Suprapubic skin (tissue), 4 donors: ENCODE measurements around the gene KNL1. TPM values are rescaled to one million over a fixed set of nuclear protein-coding genes. Genes with fewer than 3 reads are reported as not detected.
A peak's percentile ranks its signal among the peaks of the same experiment; 100 is the strongest.

Experiments used
- DNase-seq, 2 donors: peaks; one replicate each; pipeline ENCODE4 v3.0.0-alpha.2; 2019; ENCODE audit warnings: low spot score in 2 of 2
- H3K27ac ChIP-seq: fragments of 200-600 bp; sonication (generic); one replicate; pipeline ENCODE4 v1.5.1; 2019
- H3K27me3 ChIP-seq: fragments of 200-600 bp; sonication (generic); one replicate; pipeline ENCODE4 v1.5.1; 2019
- H3K36me3 ChIP-seq: fragments of 200-600 bp; sonication (generic); one replicate; pipeline ENCODE4 v1.5.1; 2019
- H3K4me1 ChIP-seq: fragments of 200-600 bp; sonication (generic); one replicate; pipeline ENCODE4 v1.5.1; 2019
- H3K4me3 ChIP-seq: fragments of 200-600 bp; sonication (generic); one replicate; pipeline ENCODE4 v1.5.1; 2019; ENCODE audit warnings: mild to moderate bottlenecking
- H3K9me3 ChIP-seq: fragments of 200-600 bp; sonication (generic); one replicate; pipeline ENCODE4 v1.5.1; 2019
- EP300 ChIP-seq: sonication (generic); formaldehyde crosslinking; IDR thresholded peaks from one replicate; pipeline ENCODE4 v1.6.1; 2017; ENCODE audit warnings: antibody characterized with exemption
- POLR2A ChIP-seq, 2 donors: fragments of 450-650 bp; IDR thresholded peaks; one replicate each; pipeline ENCODE4 v1.6.1; 2017; ENCODE audit warnings: antibody characterized with exemption in 2 of 2, mild to moderate bottlenecking in 2 of 2, moderate library complexity in 2 of 2
- POLR2AphosphoS5 ChIP-seq, 3 donors: sonication (generic); formaldehyde crosslinking; IDR thresholded peaks; one replicate each; pipeline ENCODE4 v1.6.1; 2017; ENCODE audit warnings: antibody characterized with exemption in 3 of 3
- WGBS: methylation state at CpG from one replicate; pipeline ENCODE4 v1.1.5; 2018; 5-methylcytosine and 5-hydroxymethylcytosine counted together
- total RNA-seq, 4 donors: library from RNA; depleted of rRNA; stranded (reverse); fragments of >200 nt; gene quantifications; one replicate each; pipeline ENCODE4 v1.1.0, GENCODE V29; 2016
- TF ChIP-seq, protein P1 (sequence below), 2 donors: fragments of 200-600 bp in 1 of 2; fragments of 450-650 bp in 1 of 2; sonication (generic) in 1 of 2; IDR thresholded peaks; one replicate each; pipeline ENCODE4 v1.5.1; 2016 to 2019; ENCODE audit warnings: antibody characterized with exemption in 2 of 2, mild to moderate bottlenecking in 1 of 2, moderate library complexity in 1 of 2

The KNL1 gene
- total RNA-seq = 1 to 10 TPM; 2.5 to 4.9 (median 3.1) TPM

DNA sequence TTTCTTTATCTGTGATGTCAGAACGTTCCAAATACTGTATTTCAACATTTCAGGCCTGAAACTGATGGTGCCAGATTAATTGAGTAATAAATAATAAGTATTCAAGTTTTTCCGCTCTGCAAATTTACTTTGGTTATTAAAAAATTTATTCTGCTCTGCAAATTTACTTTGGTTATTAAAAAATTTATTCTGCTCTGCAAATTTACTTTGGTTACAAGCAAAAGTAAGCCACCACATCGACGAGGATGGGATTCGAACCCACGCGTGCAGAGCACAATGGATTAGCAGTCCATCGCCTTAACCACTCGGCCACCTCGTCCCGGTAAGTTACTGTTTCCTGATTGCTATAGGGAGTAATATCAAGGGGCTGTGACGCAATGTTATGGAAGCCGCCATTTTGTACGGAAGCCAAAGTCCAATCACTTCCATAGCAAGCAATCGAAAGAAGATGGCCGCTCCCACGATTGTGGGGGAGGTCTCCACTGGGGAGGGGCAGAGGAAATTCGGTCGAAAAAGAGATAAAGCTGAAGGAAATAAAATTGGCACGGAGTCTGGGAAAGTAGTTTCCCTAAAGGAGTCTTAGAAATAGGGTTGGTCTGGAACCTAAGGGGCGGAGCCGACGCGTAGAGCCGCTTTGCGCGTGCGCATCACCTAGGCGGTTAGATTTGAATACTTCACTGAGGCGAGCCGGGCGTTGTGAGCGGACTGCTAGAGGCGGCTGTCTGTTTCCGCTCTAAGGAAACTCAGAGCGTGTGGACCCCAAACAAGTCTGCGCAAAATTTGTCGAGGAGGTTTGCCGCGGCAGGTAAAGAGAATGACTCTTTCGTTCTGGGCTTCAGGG is at the start of gene KNL1:
TSS of gene KNL1 (plus strand) at position 662 of the 841 bp plus-strand sequence. CDS start 8,683 bp downstream, outside the sequence.
- DNase-seq = peak; percentile 93 to 94
- H3K27me3 ChIP-seq = no peaks in the 10 kb centered on the region
- peak within 1 kb of the TSS; percentile 91 for H3K27ac ChIP-seq
- no peaks in the 10 kb centered on the region for H3K9me3 ChIP-seq
- H3K4me1 ChIP-seq = peaks cover 13% of the 10 kb centered on the region
- no peaks in the 10 kb centered on the region for H3K36me3 ChIP-seq
- WGBS = 3% methylated on average over 36 of the region's 41 CpGs
- peak within 1 kb of the TSS; percentile 68 for H3K4me3 ChIP-seq
- TF ChIP-seq EP300 = no peak
- peak; percentile 61 to 99 (median 91) for TF ChIP-seq POLR2AphosphoS5 (IDR thresholded peaks at IDR 0.05)

DNA sequence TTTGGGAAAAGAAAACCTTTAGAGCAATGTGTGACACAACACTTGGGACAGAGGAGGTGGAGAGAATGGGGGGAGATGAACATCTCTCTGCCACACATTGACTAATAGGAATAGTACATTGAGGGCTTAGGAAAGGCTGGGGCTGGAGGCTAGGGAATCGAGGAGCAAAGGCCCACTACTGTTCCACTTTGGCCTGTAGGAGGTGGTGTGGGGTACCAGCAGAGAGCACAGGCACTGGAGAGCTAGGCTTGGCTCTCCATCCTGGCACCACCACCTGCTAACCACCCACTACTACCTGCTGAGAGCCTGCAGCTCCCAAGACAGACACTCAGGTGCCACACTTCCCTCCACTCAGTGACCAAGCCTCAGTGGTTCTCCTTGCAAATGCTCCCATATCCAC is 48.6 kb upstream of the KNL1 start:
- 88% methylated on average over 1 of the region's 1 CpG for WGBS
- peak in 1 of 2 donors; percentile 31 for DNase-seq
- TF ChIP-seq POLR2A (IDR thresholded peaks at IDR 0.05) = no peak
- TF ChIP-seq EP300 = no peak
- TF ChIP-seq POLR2AphosphoS5 (IDR thresholded peaks at IDR 0.05) = no peak
- TF ChIP-seq, protein P1, sequence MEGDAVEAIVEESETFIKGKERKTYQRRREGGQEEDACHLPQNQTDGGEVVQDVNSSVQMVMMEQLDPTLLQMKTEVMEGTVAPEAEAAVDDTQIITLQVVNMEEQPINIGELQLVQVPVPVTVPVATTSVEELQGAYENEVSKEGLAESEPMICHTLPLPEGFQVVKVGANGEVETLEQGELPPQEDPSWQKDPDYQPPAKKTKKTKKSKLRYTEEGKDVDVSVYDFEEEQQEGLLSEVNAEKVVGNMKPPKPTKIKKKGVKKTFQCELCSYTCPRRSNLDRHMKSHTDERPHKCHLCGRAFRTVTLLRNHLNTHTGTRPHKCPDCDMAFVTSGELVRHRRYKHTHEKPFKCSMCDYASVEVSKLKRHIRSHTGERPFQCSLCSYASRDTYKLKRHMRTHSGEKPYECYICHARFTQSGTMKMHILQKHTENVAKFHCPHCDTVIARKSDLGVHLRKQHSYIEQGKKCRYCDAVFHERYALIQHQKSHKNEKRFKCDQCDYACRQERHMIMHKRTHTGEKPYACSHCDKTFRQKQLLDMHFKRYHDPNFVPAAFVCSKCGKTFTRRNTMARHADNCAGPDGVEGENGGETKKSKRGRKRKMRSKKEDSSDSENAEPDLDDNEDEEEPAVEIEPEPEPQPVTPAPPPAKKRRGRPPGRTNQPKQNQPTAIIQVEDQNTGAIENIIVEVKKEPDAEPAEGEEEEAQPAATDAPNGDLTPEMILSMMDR (IDR thresholded peaks at IDR 0.05) = no peak
- Histone ChIP-seq H3K27me3 (no peaks in the 10 kb centered on the region), H3K36me3 (peaks cover 24% of the 10 kb centered on the region), H3K27ac (no peak overlapping the region), H3K9me3 (no peaks in the 10 kb centered on the region), H3K4me1 (no peaks in the 10 kb centered on the region), H3K4me3 (no peak overlapping the region)

GRCh38 chr15:40548610-40549009 is 45.4 kb upstream of the KNL1 start:
- Histone ChIP-seq H3K4me3 (no peak overlapping the region), H3K27ac (no peak overlapping the region), H3K9me3 (no peaks in the 10 kb centered on the region), H3K4me1 (no peaks in the 10 kb centered on the region), H3K36me3 (peaks cover 43% of the 10 kb centered on the region), H3K27me3 (no peaks in the 10 kb centered on the region)
- 100% methylated on average over 2 of the region's 2 CpGs for WGBS
- DNase-seq = peak in 1 of 2 donors; percentile 34
- TF ChIP-seq POLR2A (IDR thresholded peaks at IDR 0.05) (no peak), POLR2AphosphoS5 (IDR thresholded peaks at IDR 0.05) (no peak), EP300 (no peak)
- TF ChIP-seq, protein P1 (IDR thresholded peaks at IDR 0.05) = no peak

DNA sequence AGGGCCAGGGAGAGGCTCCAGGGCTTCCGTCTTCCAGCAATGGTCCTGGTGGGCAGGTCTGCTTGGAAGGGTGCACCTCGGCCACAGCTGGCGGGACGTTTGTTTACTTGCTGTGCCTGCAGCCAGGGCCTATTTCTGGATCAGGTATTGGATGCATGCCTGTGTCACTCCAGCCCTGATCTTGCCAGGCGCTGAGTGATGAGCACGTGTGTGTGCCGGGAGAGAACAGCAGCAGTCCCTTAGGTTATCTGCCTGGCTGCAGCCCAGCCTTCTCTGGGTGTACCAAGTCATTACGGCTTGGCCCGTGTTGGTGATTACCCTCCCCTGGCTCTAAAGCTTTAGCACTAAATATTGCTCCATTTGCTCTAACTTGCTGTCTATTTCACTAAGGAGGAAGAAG is 44.2 kb upstream of the KNL1 start:
- no peak for TF ChIP-seq POLR2A (IDR thresholded peaks at IDR 0.05)
- TF ChIP-seq, protein P1 (IDR thresholded peaks at IDR 0.05) = no peak
- no peak for TF ChIP-seq EP300
- TF ChIP-seq POLR2AphosphoS5 (IDR thresholded peaks at IDR 0.05) = no peak
- Histone ChIP-seq H3K4me3 (no peak overlapping the region), H3K36me3 (peaks cover 50% of the 10 kb centered on the region), H3K4me1 (no peaks in the 10 kb centered on the region), H3K27me3 (no peaks in the 10 kb centered on the region), H3K9me3 (no peaks in the 10 kb centered on the region), H3K27ac (no peak overlapping the region)
- DNase-seq = peak in 1 of 2 donors; percentile 70
- 48% methylated on average over 3 of the region's 9 CpGs for WGBS

GRCh38 chr15:40550341-40551037 is 43.6 kb upstream of the KNL1 start:
- no peak for DNase-seq
- Histone ChIP-seq H3K36me3 (peaks cover 50% of the 10 kb centered on the region), H3K4me1 (no peaks in the 10 kb centered on the region), H3K9me3 (no peaks in the 10 kb centered on the region), H3K27me3 (no peaks in the 10 kb centered on the region), H3K27ac (no peak overlapping the region), H3K4me3 (no peak overlapping the region)
- no peak for TF ChIP-seq POLR2AphosphoS5 (IDR thresholded peaks at IDR 0.05)
- no peak for TF ChIP-seq POLR2A (IDR thresholded peaks at IDR 0.05)
- TF ChIP-seq, protein P1 (IDR thresholded peaks at IDR 0.05) = no peak
- no peak for TF ChIP-seq EP300
- 94% methylated on average over 6 of the region's 6 CpGs for WGBS
